Stimulated activated naive CD8-positive, alpha-beta T cell treated with anti-CD3 and anti-CD28 coated beads, Interleukin-15, Interleukin-2, amounts not matched to agents 100 ng/mL and 50 ng/mL, for 24 hours (primary cell): ENCODE results near the gene AGR2.
"Not testable (repeated sequence)": the region's sequence is repeated elsewhere in the genome, so short reads cannot be mapped to it uniquely, and the experiment has no call there.

Source experiments
- H3K27ac Mint-ChIP-seq: one replicate; pipeline ENCODE4 v1.8.0; 2021; ENCODE audit warnings: mild to moderate bottlenecking, mixed read lengths
- H3K27me3 Mint-ChIP-seq: one replicate; pipeline ENCODE4 v1.8.0; 2021; ENCODE audit warnings: mixed read lengths
- H3K36me3 Mint-ChIP-seq: one replicate; pipeline ENCODE4 v1.8.0; 2021; ENCODE audit warnings: low read depth, mixed read lengths
- H3K4me1 Mint-ChIP-seq: one replicate; pipeline ENCODE4 v1.8.0; 2021; ENCODE audit warnings: low read depth, mixed read lengths
- H3K4me3 Mint-ChIP-seq: one replicate; pipeline ENCODE4 v1.8.0; 2021; ENCODE audit warnings: mild to moderate bottlenecking, mixed read lengths
- H3K9me3 Mint-ChIP-seq: one replicate; pipeline ENCODE4 v1.8.0; 2021; ENCODE audit warnings: mixed read lengths

AGR2 gene

DNA sequence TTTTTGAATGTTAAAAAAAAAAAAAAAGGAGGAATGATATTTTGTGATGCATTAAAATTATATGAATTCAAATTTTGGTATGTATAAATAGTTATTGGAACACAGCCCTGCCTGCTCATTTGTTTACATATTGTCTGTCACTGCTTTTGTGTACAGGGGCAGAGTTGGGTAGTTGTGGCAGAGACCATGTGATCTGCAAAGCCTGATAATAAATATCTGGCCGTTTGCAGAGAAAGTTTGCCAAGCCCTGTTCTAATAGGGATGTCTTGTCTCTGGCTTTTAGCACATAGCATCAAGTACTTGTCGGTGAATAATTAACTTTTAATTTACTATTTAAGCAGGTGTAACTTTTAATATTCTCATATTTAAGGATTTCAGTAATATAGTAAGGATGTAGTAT is 31.5 kb downstream of the AGR2 start:
- Mint-ChIP-seq H3K27ac (no peak overlapping the region), H3K9me3 (no peaks in the 10 kb centered on the region), H3K27me3 (peaks cover 3% of the 10 kb centered on the region), H3K4me3 (no peak overlapping the region), H3K4me1 (no peaks in the 10 kb centered on the region), H3K36me3 (no peaks in the 10 kb centered on the region)

DNA sequence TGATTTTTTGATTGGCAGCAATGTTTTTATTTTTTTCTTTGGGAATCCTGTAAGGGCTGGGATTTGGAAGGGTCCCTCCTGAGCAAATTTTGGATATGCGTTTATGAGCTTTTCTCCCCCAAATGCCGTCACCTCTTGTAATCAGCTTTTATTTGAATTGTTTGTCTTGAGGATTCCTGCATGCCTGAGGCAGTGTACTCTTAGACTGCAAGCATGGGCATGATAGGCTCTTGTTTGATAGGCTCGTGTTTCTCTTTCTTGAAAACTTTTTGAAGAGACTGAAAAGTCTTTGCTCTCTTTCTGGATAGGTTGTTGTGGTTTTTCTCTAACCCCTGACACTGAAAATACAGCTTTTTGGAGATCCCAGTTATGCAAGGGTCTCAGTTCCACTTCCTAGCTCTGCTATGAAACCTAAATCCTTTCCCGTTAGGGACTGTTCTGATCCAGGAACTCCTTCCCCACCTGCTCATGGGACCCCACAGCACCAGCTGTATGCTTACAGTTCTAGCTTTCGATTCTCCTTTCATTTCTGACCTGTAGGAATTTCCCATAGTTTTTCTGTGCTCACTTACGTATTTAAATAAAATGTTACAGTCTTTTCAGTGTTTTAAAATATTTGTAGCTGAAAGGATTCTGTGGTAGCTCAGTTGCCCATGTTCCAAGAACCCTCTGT is 34.0 kb downstream of the AGR2 start:
- Mint-ChIP-seq H3K27me3 (peaks cover 3% of the 10 kb centered on the region), H3K4me3 (no peak overlapping the region), H3K9me3 (no peaks in the 10 kb centered on the region), H3K4me1 (no peaks in the 10 kb centered on the region), H3K36me3 (no peaks in the 10 kb centered on the region), H3K27ac (no peak overlapping the region)

DNA sequence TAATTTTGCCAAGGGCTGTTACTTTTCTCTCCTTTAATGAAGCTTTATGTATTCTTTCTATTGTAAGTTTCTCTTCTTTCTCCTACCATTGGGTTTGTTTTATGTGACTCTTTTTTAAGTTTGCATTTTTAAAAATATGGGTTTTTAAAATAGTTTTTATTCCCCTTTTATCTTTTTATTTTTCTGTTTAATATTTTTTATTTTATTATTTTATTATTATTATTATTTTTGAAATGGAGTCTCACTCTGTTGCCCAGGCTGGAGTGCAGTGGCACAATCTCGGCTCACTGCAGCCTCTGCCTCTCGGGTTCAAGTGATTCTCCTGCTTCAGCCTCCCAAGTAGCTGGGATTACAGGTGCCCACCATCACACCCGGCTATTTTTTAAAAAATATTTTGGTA is 34.8 kb downstream of the AGR2 start:
- not testable (repeated sequence) for H3K4me1 Mint-ChIP-seq, H3K9me3 Mint-ChIP-seq, H3K36me3 Mint-ChIP-seq, H3K27me3 Mint-ChIP-seq, H3K27ac Mint-ChIP-seq, H3K4me3 Mint-ChIP-seq

- peaks cover 3% of the 10 kb centered on the region for H3K27me3 Mint-ChIP-seq
- H3K27ac Mint-ChIP-seq, result no peak overlapping the region
- H3K4me3 Mint-ChIP-seq, result no peak overlapping the region
Measured at GRCh38 chr7:16765436-16765859, 39.4 kb downstream of the AGR2 start.

GRCh38 chr7:16764942-16765341 is 39.9 kb downstream of the AGR2 start:
- no peak overlapping the region for H3K27ac Mint-ChIP-seq
- H3K4me3 Mint-ChIP-seq, result no peak overlapping the region
- H3K36me3 Mint-ChIP-seq, result no peaks in the 10 kb centered on the region
- peaks cover 4% of the 10 kb centered on the region for H3K4me1 Mint-ChIP-seq
- peaks cover 8% of the 10 kb centered on the region for H3K27me3 Mint-ChIP-seq
- no peaks in the 10 kb centered on the region for H3K9me3 Mint-ChIP-seq

More at GRCh38 chr7:16765436-16765859, 39.4 kb downstream of the AGR2 start:
- Mint-ChIP-seq H3K36me3 (no peaks in the 10 kb centered on the region), H3K9me3 (no peaks in the 10 kb centered on the region), H3K4me1 (peaks cover 1% of the 10 kb centered on the region)

GRCh38 chr7:16762177-16762576 is 42.6 kb downstream of the AGR2 start:
- Mint-ChIP-seq H3K4me1 (peaks cover 9% of the 10 kb centered on the region), H3K4me3 (no peak overlapping the region), H3K36me3 (no peaks in the 10 kb centered on the region), H3K27me3 (peaks cover 8% of the 10 kb centered on the region), H3K27ac (no peak overlapping the region), H3K9me3 (no peaks in the 10 kb centered on the region)

DNA sequence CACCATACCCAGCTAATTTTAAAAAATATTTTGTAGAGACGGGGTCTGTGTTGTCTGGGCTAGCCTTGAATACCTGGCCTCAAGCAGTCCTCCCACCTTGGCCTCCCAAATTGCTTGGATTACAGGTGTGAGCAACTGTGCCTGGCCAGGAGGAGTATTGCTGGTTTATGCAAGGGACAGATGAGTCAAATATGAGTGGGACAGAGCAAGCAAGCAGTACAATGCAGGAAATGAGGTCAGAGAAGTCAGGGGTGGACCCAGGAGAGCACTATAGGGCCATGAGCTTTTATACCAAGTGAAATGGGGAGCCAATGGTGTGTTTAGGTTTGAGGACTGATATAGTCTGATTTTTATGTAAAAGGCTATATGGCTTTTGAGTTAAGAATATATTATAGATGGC is 45.0 kb downstream of the AGR2 start:
- no peak overlapping the region for H3K27ac Mint-ChIP-seq
- H3K9me3 Mint-ChIP-seq, result no peaks in the 10 kb centered on the region
- H3K27me3 Mint-ChIP-seq, result peaks cover 28% of the 10 kb centered on the region
- H3K4me1 Mint-ChIP-seq, result peaks cover 13% of the 10 kb centered on the region
- H3K4me3 Mint-ChIP-seq, result no peak overlapping the region
- no peaks in the 10 kb centered on the region for H3K36me3 Mint-ChIP-seq

DNA sequence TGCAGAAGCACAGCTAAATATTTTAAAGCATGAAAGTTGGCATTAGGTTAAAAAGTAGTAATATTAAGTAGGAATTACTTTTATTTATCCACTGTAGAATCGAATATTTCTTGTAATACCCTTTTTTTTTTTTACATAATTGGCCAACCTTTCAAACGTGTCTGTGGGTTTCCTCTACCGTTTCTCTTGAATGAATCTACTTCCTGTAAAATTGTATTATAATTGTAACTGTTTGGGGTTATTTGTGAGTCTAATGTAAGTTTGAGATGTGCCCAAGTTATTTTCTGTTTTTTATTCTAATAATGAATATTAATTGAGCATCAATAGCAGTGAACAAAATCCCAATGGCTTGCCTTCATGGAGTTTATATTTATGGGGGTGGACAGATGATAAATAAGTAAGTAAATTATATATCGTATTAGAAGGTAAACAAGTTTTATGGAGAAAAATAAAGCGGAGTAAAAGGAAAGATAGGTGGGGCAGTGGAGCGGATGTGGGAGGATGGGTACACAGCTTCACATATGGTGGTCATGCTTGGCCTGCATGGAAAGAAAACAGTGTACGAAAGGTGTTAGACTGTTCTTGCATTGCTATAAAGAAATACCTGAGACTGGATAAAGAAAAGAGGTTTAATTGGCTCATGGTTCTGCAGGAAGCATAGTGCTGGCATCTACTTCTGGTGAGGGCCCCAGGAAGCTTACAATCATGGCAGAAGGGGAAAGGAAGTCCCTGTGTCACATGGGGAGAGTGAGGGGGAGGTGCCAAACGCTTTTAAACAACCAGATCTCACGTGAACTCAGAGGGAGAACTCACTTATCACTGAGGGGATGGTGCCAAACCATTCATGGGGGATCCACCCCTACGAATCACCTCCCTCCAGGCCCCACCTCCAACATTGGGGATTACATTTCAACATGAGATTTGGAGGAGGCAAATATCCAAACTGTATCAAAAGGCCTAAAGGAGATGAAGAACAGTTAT is 45.9 kb downstream of the AGR2 start:
- H3K9me3 Mint-ChIP-seq, result no peaks in the 10 kb centered on the region
- peaks cover 35% of the 10 kb centered on the region for H3K27me3 Mint-ChIP-seq
- no peaks in the 10 kb centered on the region for H3K36me3 Mint-ChIP-seq
- peak overlapping the region; percentile 7 for H3K4me3 Mint-ChIP-seq
- H3K27ac Mint-ChIP-seq, result peak overlapping the region; percentile 41
- peaks cover 19% of the 10 kb centered on the region for H3K4me1 Mint-ChIP-seq

GRCh38 chr7:16758036-16758435 is 46.8 kb downstream of the AGR2 start:
- Mint-ChIP-seq H3K4me3 (no peak overlapping the region), H3K36me3 (no peaks in the 10 kb centered on the region), H3K4me1 (peaks cover 23% of the 10 kb centered on the region), H3K27me3 (peaks cover 38% of the 10 kb centered on the region), H3K9me3 (no peaks in the 10 kb centered on the region), H3K27ac (no peak overlapping the region)

- Mint-ChIP-seq H3K36me3 (no peaks in the 10 kb centered on the region), H3K9me3 (no peaks in the 10 kb centered on the region), H3K27me3 (peaks cover 39% of the 10 kb centered on the region), H3K4me3 (peak overlapping the region; percentile 84), H3K4me1 (peaks cover 22% of the 10 kb centered on the region), H3K27ac (no peak overlapping the region)
Measured at GRCh38 chr7:16755397-16755796, 49.4 kb downstream of the AGR2 start.

DNA sequence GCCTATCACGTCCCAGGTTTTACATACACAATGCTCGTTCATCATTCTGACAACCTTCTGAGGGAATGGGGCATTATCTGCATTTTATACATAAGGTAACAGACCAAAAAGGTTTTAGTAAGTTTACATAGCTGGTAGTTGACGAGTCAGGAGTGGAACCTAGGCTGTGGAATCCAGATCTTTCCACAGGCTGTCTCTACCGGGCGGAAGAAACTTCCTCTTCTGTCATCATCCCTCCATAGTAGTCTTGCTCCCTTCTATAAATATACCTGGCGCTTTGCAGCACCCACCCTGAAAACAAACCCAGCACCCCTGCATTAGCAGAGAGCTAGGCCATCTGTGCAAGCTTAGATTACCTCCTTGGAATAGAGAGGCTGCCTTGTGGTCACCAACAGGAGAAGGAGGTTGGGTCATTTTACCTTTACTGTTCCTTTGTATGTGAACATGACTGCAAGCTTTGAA is 49.9 kb downstream of the AGR2 start:
- peaks cover 20% of the 10 kb centered on the region for H3K4me1 Mint-ChIP-seq
- no peaks in the 10 kb centered on the region for H3K36me3 Mint-ChIP-seq
- H3K9me3 Mint-ChIP-seq, result no peaks in the 10 kb centered on the region
- H3K27ac Mint-ChIP-seq, result no peak overlapping the region
- peak overlapping the region; percentile 84 for H3K4me3 Mint-ChIP-seq
- peaks cover 34% of the 10 kb centered on the region for H3K27me3 Mint-ChIP-seq

- Mint-ChIP-seq H3K4me3 (peak overlapping the region; percentile 84), H3K27ac (no peak overlapping the region), H3K4me1 (peaks cover 17% of the 10 kb centered on the region), H3K27me3 (peaks cover 34% of the 10 kb centered on the region), H3K9me3 (no peaks in the 10 kb centered on the region), H3K36me3 (no peaks in the 10 kb centered on the region)
Measured at GRCh38 chr7:16753932-16754855, 50.6 kb downstream of the AGR2 start.

DNA sequence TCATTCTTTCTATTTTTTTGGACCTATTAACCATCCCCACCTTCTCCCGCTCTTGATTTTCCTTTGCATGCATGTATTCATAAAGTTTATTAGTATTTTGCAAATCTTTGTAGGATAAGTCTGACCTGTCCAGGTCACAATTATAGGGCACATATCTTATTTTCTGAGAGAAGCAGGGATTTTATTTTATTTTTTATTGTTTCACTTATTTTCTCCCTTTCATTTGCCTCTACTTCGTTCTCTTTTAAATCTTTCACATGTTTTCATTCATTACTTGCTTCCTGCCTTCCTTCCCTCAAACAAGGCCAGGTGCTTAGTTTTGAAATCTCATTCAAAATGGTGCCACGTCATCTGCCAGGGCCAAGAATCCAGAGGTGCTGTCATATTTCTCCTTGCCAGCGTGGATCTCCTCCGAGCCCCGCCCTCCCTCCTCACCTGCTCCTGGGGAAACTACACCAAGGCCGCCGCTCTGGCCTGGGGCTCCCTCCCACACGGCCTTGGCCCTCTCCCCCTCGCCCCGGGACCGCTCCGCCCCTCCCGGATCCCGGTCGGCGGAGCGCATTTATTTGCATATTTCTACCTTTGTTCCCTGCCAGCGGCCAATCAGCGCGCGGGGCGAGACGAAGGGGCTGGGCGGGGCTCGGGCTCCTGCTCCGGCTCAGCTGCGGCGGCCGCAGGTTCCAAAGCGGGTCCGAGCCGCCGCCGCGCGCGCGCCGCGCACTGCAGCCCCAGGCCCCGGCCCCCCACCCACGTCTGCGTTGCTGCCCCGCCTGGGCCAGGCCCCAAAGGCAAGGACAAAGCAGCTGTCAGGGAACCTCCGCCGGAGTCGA is 51.5 kb downstream of the AGR2 start, which contains the start of gene TSPAN13:
Gene TSPAN13 (plus strand): TSS at position 654 of the 830 bp plus-strand sequence. CDS start 213 bp downstream, outside the sequence.
- Mint-ChIP-seq H3K27me3 (peaks cover 37% of the 10 kb centered on the region), H3K9me3 (no peaks in the 10 kb centered on the region), H3K4me1 (peaks cover 15% of the 10 kb centered on the region), H3K4me3 (peak within 1 kb of the TSS; percentile 84), H3K27ac (no peak within 1 kb of the TSS), H3K36me3 (no peaks in the 10 kb centered on the region)

DNA sequence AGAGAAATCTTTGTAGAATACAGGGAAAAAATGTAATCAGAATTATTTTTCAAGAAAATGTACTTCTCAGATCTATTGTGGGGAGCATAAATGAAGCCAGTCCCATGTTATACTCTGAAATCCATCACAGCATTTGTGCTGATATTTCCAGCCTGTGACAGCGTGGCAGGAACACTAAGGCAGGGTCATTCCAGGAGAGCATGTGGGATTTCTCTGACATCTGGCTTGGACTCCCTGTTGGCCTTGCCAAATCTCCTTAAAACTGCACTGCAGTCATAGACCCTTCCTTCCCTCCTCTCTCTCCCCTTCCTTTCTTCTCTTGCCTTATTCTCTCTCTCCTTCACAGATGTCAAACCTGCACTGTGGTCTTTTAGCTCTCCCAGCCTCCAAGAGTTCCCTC is 57.7 kb downstream of the AGR2 start:
- no peak overlapping the region for H3K4me3 Mint-ChIP-seq
- H3K9me3 Mint-ChIP-seq, result no peaks in the 10 kb centered on the region
- H3K36me3 Mint-ChIP-seq, result no peaks in the 10 kb centered on the region
- H3K27me3 Mint-ChIP-seq, result peaks cover 3% of the 10 kb centered on the region
- H3K4me1 Mint-ChIP-seq, result no peaks in the 10 kb centered on the region
- no peak overlapping the region for H3K27ac Mint-ChIP-seq
